22Rv1 (cell line): ENCODE data around the gene CENPS.
"Not testable (repeated sequence)": the region's sequence is repeated elsewhere in the genome, so short reads cannot be mapped to it uniquely, and the experiment has no call there.

Experiments used
- CTCF ChIP-seq: fragments of 450-650 bp; IDR thresholded peaks from 2 replicates; pipeline ENCODE4 v1.5.1; 2017; ENCODE audit warnings: mild to moderate bottlenecking
- ZFX ChIP-seq: fragments of 450-650 bp; IDR thresholded peaks from 2 replicates; pipeline ENCODE4 v1.6.1; 2017; ENCODE audit warnings: antibody characterized with exemption, borderline replicate concordance

GRCh38 chr1:10426535-10426848 is 3.7 kb upstream of the CENPS start:
- not testable (repeated sequence) for TF ChIP-seq CTCF, ZFX
